Stimulated activated CD4-positive, alpha-beta T cell treated with anti-CD3 and anti-CD28 coated beads, Interleukin-12 subunit alpha, Interleukin-12 subunit beta, amount 100 ng/mL, for 4 hours (primary cell): Measurements from ENCODE around the gene GTF3A.
A peak's percentile ranks its signal among the peaks of the same experiment; 100 is the strongest.

Experiments
- DNase-seq: peaks from one replicate; pipeline ENCODE4 v3.0.0-alpha.2; 2020

The GTF3A gene

DNA sequence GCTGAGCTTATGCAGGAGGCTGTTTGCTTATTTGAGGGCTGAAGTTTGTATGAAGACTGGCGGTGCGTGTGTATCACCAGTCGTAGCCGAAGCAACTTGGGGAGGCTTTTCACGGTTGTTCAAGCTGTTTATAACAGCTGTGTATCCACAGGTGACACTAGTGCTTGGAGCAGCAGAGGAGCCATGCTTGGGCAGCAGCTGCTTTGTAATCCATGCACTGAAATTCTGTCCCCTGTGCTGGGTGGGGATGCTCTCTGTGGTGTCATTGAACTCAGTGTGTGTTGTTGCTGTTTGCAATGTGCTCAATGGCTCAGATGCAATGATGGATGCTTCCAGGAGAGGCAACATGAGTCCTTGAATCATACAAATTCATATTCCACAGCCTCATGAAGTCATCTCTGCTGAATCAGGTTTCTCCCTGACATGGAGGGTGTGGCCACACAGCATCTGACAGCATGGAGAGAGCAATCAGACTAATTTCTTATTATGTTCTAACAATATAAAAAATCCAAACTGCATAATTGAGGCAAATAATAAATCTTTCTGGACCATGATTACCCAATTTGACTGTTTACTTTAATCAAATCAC lies 18.8 kb upstream of the GTF3A start:
- DNase-seq = no peak

DNA sequence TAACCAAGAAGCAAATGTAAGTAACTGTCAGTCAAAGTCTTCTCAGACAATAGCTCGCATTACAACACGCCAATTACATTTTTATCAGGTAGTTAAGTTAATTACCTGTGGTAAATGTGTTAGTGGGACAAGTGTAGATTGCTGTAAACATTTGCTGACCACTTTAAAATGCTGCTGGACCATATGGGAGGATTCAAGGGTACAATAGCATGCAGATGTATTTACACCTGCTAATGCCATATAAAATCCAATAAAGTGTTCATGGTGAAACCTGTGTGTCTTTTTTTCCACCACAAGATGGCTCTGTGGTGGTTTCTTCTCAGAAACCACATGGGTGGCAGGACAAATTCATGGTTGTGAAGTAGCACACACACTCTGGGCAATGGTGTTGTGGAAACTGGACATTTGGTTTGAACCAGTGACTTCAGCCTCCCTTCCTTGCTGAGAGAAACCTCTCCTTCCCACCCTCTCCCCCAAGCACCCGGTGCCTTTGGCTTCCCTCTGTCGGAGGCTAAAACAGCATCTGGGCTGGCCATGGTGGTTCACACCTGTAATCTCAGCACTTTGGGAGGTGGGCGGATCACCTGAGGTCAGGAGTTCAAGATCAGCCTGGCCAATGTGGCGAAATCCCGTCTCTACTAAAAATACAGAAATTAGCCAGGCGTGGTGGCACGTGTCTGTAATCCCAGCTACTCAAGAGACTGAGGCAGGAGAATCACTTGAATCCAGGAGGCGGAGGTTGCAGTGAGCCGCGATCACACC lies 18.1 kb upstream of the GTF3A start:
- DNase-seq = no peak

DNA sequence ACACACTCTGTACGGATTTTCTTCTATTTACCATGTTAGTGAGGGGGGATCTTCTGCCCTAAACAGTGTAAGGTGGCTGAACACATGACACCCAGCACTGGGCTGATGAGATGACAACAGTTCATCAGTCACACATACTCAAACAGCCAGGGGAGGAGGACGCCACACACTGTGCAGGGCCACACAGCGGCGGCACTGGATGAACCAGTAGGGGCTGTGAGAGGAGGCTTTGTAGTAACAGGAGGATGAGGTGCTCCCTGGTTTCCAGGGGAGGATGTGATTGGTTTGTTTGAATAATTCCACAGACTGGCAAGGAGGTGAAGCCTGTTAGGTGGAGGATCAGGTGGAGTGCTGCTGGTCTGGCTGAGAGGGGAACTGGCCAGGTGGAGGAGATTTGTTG lies 16.3 kb upstream of the GTF3A start:
- no peak for DNase-seq

DNA sequence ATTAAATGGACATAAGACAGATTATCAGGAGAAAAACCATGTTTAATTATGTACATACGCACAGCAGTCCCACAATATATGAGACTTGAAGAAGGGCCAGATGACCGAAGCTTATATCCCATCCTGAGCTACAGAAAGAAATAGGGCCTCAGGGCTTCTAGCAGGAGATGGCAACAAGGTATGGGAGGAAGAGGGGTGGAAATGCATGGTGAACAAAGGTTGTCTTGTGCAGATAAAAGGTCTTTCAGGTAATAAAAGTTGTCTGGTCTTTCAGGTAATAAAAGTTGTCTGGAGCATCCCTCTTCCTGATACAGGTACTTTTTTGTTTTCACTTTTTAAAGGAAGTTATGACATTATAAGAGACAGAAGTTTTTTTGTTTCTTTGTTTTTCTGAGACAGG lies 15.4 kb upstream of the GTF3A start:
- no peak for DNase-seq

DNA sequence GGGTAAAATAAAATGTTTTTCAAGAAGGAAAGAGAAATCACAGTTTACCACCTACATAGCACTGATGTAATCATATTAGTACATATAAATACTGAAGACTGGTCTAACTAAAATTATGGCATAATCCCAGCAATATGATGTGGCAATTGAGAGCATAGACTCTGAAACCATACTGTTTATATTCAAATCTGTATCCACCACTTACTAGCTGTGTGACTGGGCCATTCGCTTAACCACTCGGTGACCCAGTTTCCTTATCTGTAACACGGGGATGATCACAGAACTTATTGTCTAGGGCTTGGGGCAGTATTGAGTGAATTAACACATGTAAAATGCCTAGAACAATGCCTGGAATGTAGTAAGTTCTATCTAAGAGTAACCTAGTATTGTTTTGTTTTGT lies 13.1 kb upstream of the GTF3A start:
- no peak for DNase-seq

DNA sequence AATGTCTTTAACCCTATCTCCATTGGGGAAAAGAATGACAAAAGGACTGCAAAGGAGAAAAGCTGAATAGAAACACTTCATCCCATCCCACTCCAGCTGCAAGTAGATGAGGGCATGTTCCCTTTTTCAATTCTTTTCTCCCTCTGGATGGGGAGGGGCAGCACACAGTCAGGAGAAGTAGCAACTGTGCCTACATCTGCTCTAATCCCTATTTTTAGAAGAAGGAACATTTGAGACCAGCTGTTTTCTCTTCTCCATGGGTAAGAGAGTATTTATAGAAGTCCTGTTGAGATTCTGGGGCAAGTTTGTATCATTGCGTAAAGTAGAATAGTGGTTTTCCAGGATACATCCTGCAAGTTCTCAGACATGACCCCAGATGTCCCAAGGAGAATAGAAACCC lies 9.3 kb upstream of the GTF3A start:
- DNase-seq = no peak

DNA sequence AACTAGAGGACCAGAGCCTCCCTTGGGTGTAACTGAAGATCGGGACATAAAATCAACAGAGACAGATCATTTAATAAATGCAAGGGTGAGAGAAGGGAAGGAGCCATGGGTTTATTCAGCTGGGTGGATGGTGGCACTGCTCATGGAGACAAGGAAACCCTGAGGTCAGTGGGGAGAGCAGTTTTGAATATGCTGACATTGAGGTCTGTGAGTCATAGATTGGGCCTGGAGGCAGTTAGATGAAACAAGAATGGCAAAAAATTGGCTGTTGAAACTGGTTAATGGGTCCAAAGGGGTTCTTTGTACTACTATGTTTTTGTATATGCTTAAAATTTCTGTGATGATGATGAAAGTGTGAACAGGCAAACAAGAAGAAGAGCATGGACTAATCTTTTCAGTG lies 5.1 kb upstream of the GTF3A start:
- no peak for DNase-seq

DNA sequence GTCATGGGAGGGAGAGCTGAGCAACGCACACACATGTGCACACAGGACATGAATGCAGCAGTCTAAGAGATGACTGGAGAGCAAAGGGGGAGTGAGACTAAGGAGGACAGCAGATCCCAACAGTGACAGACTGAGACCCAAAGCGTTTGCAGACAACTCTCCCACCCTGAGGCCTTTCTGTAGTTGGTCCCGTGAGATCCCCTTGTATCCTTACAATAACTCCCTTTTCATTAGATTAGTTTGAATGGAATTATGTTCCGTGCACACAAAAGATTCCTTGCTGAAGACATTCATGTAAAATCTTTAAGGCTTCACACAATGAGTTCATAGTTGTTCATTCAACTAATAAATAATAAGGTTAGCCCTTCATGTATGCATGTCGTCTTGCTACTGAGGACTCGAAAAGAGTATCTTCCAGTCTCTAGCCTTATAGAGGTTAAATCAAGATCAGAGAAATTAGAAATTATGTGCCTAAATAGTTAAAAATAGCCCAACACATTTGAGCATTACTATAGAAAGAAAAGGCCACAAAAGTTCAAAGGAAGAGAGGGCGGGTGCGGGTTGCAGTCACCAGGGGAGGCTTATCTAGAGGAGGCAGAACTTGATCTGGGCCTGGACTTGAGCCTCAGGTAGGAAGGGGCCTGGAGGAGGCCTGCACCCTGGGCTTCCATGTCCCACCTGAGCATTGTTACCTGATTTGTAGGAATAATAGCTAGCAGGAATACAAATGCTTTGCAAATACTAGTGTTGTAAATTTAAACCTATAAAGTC lies 3.1 kb upstream of the GTF3A start:
- no peak for DNase-seq

DNA sequence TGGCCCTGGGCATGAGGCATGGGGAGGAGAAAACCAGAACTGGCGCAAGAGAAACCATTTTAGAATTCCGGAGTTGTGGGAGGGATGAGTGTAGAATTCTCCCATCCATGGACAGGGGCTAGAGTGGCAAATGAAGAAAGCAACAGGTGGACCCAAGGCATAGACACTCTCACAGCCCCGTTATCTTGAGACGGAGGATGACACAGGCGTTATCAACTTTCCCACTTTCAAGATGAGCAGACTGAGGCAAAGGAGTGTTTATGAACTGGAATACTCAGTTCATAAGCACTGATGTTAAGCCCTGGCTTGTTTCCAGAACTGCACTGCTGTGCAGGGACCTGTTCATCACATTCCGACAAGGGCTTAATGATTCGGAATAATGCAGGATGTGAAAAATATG lies 1.1 kb upstream of the GTF3A start:
- no peak for DNase-seq

DNA sequence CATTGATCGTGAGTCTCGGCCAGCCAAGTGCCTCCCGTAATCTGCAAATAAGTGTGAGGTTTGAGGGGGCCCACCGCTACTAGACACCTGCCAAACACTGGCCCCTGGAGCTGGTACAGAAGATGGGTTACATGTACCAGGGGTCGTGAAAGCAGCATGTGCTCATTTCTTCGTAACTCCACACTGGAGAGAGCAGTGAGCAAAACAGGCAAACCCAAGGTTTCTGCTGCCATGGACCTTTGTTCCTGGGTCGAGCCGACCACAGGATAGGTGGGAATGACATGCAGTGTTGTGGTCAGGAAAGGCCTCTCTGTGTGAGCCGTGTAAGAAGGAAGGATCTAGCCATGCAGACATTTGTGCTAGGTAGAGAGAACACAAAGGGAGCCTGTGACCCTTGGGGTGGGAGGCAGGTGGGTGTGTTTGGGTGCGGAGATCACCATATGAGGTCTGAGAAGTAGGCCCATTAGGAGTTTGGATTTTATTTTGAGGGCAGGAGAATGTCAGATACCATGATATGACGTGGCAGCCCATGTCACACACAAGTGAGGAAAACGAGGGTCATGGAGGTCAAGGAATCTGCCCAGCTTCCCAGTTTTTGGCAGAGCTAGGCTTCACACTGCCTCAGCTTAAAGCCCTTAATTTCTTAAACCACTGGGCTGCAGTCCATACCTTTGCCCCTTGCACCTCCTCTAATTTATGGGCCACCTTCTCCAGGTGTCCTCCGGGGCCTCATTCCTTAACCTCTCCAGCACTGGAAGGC lies 919 bp downstream of the GTF3A start:
- peak; percentile 13 for DNase-seq

DNA sequence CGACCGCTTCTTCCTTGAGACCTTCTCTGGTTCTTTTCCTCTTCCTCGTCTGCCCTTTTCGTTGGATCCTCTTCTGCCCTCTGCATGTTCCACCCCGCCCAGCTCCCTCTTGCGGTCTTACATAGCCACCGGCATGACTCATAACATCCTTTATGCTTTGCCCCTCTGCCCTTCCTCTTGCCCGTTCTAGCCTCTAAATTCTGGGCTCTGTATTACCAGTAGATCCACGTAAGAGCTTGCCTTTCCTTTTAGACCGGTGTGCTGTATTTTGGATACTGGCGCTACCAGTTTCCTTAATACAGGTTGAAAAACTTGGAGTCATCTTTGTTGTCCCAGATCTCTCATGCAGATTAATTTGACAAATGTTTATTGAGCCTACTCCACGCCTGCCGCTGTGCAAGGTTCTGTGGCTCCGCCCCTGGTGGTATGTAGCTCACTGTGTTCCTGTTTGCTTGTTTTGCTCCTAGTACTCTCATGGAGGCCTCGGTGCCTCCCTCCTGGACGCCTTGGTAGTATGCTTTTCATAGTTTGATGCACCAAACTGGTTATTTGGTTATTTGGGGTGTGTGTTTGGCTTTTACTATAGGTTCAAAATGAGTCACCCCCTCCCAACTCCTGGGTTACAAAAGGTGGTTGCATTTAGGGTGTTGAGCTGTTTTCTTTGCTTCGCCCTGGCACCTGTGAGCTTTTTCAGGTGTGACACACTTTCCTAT lies 1.7 kb downstream of the GTF3A start:
- peak; percentile 59 for DNase-seq

DNA sequence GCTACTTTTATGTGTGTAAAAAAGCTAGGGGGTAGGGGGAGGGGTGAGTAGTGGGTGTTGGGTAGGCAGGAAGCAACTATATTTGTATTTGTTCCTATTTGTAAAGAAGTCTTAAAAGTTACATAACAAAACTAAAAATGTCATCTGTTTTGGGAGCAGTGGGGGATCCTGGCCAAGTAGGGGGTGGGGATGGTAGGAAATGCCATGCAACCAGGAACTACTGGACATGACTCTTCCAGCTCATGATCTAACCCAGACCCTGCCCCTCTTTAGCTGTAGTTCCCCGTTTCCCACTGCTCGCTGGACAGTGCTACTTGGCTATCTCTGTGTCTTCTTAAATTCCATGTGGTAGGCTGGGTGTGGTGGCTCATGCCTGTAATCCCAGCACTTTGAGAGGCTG lies 3.2 kb downstream of the GTF3A start:
- DNase-seq = no peak

DNA sequence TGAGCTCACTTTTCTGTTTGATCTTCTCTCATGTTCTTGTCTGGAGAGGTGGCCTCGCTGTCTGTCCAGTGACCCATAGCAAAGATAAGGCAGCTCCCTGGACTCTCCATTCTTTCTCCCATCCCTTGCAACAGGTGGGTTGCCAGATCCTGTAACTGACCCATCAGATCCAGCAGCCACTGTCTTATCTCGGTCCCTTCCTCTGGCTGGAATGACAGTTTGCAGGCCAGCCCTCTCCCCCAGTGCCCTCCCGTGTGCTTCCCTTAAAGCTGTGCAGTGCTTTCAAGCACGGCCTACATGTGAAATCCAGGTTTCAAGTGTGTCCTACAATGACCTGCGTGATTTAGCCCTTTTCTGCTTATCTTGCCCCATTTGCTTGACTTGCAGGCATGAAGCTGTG lies 3.7 kb downstream of the GTF3A start:
- no peak for DNase-seq

DNA sequence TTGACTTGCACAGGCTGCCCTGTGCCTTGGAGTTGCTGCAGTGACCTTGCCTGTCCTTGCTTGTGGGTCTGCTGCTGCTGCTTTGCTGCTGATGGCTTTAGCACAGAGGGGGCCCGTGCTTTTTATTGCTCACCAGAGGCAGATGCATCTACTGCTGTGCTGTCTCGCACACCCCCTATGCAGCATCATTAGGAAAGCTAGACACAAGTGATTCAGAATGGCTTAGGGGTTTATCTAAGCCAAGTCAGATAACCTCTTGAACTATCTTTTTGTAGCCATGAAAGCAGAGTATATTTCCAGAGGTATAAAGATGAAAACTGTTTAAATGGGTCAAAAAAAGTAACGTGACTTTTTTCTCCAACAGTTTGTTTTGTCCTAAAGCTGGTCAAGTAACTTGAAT lies 7.8 kb downstream of the GTF3A start:
- DNase-seq = no peak

DNA sequence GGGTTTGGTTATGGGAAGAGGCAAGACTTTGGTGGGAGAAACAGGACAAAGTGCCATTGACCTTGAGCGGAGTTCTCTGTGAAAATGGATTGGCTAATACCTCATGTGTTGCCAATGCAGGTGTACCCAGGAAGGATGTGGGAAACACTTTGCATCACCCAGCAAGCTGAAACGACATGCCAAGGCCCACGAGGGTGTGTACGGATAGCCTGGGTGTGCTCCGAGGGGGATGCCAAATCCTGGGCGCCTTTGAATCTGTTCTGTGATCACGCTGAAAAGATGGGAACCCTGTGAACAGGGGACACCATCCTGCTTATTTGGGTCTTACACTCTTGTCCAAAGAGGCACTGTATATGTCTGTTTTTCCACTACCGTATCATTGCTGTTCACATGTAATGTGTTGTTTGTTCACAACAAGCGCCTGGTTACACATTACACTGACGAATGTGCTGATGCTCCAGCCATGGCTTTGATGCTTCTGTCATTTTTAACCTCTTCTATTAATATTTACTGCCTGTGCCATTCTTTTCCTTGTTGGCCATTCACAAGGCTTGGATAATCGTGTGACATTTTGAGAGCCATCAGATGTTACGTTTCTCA lies 8.3 kb downstream of the GTF3A start:
- no peak for DNase-seq

DNA sequence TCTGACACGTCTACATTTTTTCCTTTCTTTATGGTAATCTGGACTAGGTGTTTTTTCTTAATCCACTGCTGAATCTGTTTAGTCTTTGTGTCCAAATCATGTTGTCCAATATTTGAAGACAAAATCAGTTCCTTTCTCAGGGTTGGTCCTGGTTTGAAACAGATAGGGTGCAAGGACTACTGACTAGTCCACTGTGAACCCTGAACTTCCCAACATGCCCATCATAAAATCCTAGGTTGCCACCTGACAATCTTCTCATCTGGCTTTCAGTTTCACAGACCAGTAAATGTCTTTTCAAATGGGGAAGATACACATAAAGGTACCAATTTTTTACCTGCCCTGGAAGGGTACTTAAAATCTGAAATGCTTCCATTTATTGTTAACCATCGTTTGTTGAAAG lies 12.7 kb downstream of the GTF3A start:
- DNase-seq = no peak

DNA sequence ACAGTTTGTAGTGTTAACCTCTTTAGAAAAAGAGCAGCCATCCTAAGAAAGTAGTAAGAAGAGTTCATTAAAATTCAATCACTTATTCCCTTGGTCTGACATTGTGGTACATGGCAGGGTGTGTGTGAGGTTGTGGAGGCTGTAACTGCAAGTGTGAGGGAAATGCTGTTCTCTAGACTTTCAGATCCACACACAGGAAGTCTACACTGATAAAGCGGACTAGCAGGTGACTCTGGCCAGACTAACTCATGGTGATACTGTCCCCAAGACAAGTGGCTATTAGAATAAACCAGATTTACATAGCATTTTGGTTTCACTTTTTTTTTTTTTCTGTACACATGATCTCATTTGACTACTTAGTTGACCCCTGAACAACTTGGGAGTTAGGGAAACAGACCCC lies 16.0 kb downstream of the GTF3A start:
- no peak for DNase-seq

DNA sequence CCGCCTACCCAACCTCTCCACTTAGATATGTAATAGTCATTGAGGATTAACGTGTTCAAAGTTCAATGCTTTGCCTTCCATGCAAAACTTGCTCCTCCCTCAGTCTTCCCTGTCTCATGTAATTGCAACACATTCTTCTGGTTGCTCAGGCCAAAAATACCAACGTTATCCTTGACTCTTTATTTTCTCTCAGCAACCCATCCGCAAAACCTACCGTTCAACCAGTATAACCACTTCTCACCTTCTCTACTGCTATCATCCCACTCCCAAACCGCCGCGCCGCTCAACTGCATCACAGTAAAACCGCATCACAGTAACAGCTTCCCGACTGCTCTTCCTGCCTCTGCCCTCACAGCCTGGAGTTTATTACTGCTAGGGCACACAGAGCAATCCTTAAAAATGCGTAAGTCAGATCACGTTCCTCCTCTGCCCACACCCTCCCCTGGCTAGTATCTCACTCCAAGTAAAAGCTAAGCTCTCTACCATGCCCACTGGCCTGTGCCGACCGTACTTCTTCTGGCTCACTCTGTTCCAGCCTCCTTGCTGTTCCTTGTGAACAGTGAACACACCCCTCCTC lies 17.7 kb downstream of the GTF3A start:
- DNase-seq = peak; percentile 13

DNA sequence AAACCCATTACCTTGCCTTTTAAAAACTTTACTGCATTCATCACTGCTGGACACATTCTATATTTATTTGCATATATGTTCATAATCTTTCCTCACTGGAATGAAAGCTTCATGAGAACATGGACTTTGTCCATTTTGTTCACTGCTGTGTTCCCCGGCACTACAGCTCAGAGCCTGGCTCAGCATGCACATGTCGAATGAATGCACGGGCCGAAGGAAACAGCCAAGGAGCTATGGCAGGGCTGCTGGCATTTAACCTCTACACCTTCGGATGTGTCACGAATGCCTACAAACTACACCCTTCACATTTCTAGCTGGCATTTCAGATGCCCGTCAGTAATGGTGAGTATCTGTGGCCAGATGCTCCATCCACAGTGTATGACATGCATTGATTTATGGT lies 18.4 kb downstream of the GTF3A start:
- no peak for DNase-seq

DNA sequence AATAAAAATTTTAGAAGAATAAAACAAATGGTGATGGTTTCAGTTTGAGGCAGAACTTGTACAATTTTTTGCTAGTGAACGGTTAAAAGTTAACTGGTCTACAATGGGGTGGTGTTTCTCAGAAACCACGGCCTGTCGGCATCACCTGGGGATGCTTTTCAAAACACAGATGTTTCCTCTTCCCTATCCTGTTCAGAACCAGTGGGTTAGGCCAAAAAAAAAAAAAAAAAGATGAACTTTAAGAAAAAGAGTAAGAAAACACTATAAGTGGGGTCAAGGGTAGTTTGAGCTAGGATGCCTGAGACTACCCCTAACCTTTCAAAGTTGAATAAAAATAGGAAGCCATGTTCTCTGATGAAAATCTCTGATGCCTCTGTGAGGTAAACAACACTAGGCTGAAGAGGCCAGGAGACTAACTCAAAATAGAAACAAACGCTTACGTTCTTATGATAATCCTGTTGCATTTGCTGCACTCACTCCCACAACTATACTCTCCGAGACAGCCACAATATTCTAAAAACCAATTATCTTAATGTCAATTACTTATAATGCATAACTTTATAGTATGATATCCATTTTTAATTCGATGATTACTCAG lies 22.7 kb downstream of the GTF3A start:
- DNase-seq = no peak

DNA sequence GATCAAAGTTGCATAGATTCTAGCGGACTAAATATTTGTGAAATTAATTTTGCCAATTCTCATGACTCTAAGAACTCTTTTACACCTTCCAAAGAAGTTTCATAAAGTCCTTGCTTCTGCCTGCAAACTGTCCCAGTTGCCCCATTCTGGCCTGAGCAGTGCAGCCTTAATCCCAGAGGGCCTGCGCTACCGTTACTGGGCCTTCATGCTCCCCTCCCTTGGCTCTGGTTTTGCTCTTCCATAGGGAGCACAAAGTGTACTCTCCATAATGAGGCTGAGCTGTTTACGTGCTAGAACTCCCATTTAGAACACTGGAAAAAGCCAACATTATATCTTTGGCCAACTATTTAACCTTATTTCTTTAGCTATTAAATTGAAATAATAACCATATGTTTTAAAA lies 23.9 kb downstream of the GTF3A start:
- no peak for DNase-seq
